HepG2 (cell line): ENCODE measurements around the gene GPR17.

Experiments used
- CTCF ChIP-seq: sonication (generic); formaldehyde crosslinking; IDR thresholded peaks from 2 replicates; pipeline ENCODE4 v1.5.0; 2020; ENCODE audit warnings: mild to moderate bottlenecking, missing genetic modification reagents, moderate library complexity
- ISX ChIP-seq: sonication (generic); formaldehyde crosslinking; conservative IDR thresholded peaks from 2 replicates; pipeline ENCODE4 v1.5.0; 2020; ENCODE audit warnings: missing genetic modification reagents
- REST ChIP-seq, 2 experiments: IDR thresholded peaks; 2 replicates each; pipeline ENCODE4 v1.6.1; 2011 to 2012; ENCODE audit warnings: low read length in 2 of 2, borderline replicate concordance in 1 of 2, low read depth in 1 of 2, mild to moderate bottlenecking in 1 of 2, moderate library complexity in 1 of 2
- RFXAP ChIP-seq: sonication (generic); formaldehyde crosslinking; IDR thresholded peaks from 2 replicates; pipeline ENCODE4 v1.4.0; 2020; ENCODE audit warnings: missing genetic modification reagents, borderline replicate concordance
- ZMAT5 ChIP-seq: sonication (generic); formaldehyde crosslinking; IDR thresholded peaks from 2 replicates; pipeline ENCODE4 v1.5.0; 2020; ENCODE audit warnings: mild to moderate bottlenecking, low read depth, missing genetic modification reagents, borderline replicate concordance

GRCh38 chr2:127598711-127599110 is 47.2 kb upstream of the GPR17 start:
- no peak for TF ChIP-seq REST (IDR thresholded peaks at IDR 0.05; ENCODE audit: borderline replicate concordance in 1 of 2, low read depth in 1 of 2, low read length in 2 of 2)
- no peak for TF ChIP-seq CTCF (CRISPR knock-in tag)
- TF ChIP-seq ISX (CRISPR knock-in tag), result no peak
- no peak for TF ChIP-seq ZMAT5
- no peak for TF ChIP-seq RFXAP (CRISPR knock-in tag)
